PC-3 (cell line): ENCODE data around the gene MSH4. TPM values are rescaled to one million over a fixed set of nuclear protein-coding genes. Genes with fewer than 3 reads are reported as not detected.

Experiments
- ATAC-seq: fragments of 200-7000 bp; cut with Tn5 transposase; 2 replicates; pipeline ENCODE4 v1.9.1; 2020; ENCODE audit warnings: mild to moderate bottlenecking, moderate library complexity
- BruUV-seq: library from RNA; stranded (reverse); fragments of 400-500 nt; replicated peaks from 2 replicates; lab custom pipeline; 2021; lab: Mats Ljungman, UMichigan
- CTCF ChIA-PET: fragments of 300-600 bp; sonication (Branson Sonifier 250); formaldehyde crosslinking; loops from one replicate; lab custom pipeline; 2022; ENCODE audit warnings: antibody characterized with exemption; lab: Charles Lee
- POLR2A ChIA-PET: fragments of 300-600 bp; sonication (Branson Sonifier 250); formaldehyde crosslinking; loops from one replicate; lab custom pipeline; 2022; ENCODE audit warnings: antibody characterized with exemption; ENCODE audit not compliant: unreplicated experiment; lab: Charles Lee
- DNase-seq: peaks from one replicate; pipeline ENCODE4 v3.0.0-alpha.2; 2015
- H2AFZ ChIP-seq: fragments of 300-600 bp; sonication (generic); 2 replicates; pipeline ENCODE4 v1.6.0; 2016; ENCODE audit warnings: antibody characterized with exemption, low read length
- H3F3A ChIP-seq: fragments of 300-600 bp; sonication (generic); one replicate; pipeline ENCODE4 v1.6.0; 2017; ENCODE audit warnings: antibody characterized with exemption, low read length, control low read depth, mild to moderate bottlenecking; ENCODE audit not compliant: unreplicated experiment
- H3K27ac ChIP-seq: fragments of 300-600 bp; sonication (generic); 2 replicates; pipeline ENCODE4 v1.5.1; 2016; ENCODE audit warnings: mild to moderate bottlenecking, low read length
- H3K27me3 ChIP-seq: fragments of 300-600 bp; sonication (generic); 2 replicates; pipeline ENCODE4 v1.6.1; 2016; ENCODE audit warnings: low read length, mixed read lengths
- H3K36me3 ChIP-seq: fragments of 300-600 bp; sonication (generic); 2 replicates; pipeline ENCODE4 v1.6.1; 2016; ENCODE audit warnings: low read depth, mixed run types, low read length, mixed read lengths
- H3K4me1 ChIP-seq: fragments of 300-600 bp; sonication (generic); 2 replicates; pipeline ENCODE4 v1.5.1; 2016; ENCODE audit warnings: low read length; ENCODE audit not compliant: insufficient read depth
- H3K4me2 ChIP-seq: fragments of 300-600 bp; sonication (generic); 2 replicates; pipeline ENCODE4 v1.6.0; 2016; ENCODE audit warnings: low read length
- H3K4me3 ChIP-seq: fragments of 300-600 bp; sonication (generic); 2 replicates; pipeline ENCODE4 v1.5.1; 2016; ENCODE audit warnings: mild to moderate bottlenecking, low read length, mixed read lengths
- H3K79me2 ChIP-seq: fragments of 300-600 bp; sonication (generic); 2 replicates; pipeline ENCODE4 v1.6.1; 2017; ENCODE audit warnings: low read length, mixed read lengths
- H3K9ac ChIP-seq: fragments of 300-600 bp; sonication (generic); 2 replicates; pipeline ENCODE4 v1.6.0; 2016; ENCODE audit warnings: mild to moderate bottlenecking, low read length
- H3K9me2 ChIP-seq: fragments of 300-600 bp; sonication (generic); replicated peaks from 2 replicates; pipeline ENCODE4 v1.6.1; 2016; ENCODE audit warnings: mixed run types, low read length, mixed read lengths
- H3K9me3 ChIP-seq: fragments of 300-600 bp; sonication (generic); 2 replicates; pipeline ENCODE4 v1.6.1; 2016; ENCODE audit warnings: low read length, mixed read lengths
- H4K20me1 ChIP-seq: fragments of 300-600 bp; sonication (generic); 2 replicates; pipeline ENCODE4 v1.6.1; 2016; ENCODE audit warnings: low read length, mixed read lengths
- EZH2 ChIP-seq: fragments of 300-600 bp; sonication (generic); IDR thresholded peaks from one replicate; pipeline ENCODE4 v1.6.1; 2017; ENCODE audit warnings: antibody characterized with exemption, mild to moderate bottlenecking, low read length; ENCODE audit not compliant: unreplicated experiment
- EZH2phosphoT487 ChIP-seq: fragments of 300-600 bp; sonication (generic); IDR thresholded peaks from 2 replicates; pipeline ENCODE4 v1.6.1; 2018; ENCODE audit warnings: mild to moderate bottlenecking, antibody characterized with exemption, low read length, borderline replicate concordance
- intact Hi-C: fragments of 100-400 bp; cut with micrococcal nuclease; formaldehyde crosslinking; loops from 2 replicates; pipeline ENCODE4 v1.9.0; 2023
- total RNA-seq: library from RNA; depleted of rRNA; stranded (reverse); fragments of >200 nt; gene quantifications from 2 replicates; pipeline ENCODE4 v1.2.3, GENCODE V29; 2014
- TF ChIP-seq, protein P1 (sequence below): fragments of 300-600 bp; sonication (generic); conservative IDR thresholded peaks from 2 replicates; pipeline ENCODE4 v1.5.1; 2017; ENCODE audit warnings: antibody characterized with exemption, low read depth, mild to moderate bottlenecking, low read length

The MSH4 gene
- total RNA-seq, 1 experiment from 2014 or later = not detected

DNA sequence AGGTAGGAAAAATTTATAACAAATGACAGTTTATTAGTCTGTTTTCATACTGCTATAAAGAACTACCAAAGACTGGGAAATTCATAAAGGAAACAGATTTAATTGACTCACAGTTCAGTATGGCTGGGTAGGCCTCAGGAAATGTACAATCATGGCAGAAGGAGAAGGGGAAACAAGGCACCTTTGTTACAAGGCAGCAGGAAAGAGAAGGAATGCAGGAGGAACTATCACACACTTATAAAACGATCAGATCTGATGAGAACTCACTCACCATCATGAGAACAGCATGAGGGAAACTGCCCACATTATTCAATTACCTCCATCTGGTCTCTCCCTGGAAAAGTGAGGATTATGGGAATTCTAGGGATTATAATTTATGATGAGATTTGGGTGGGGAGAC lies 74.3 kb downstream of the MSH4 start:
- DNase-seq (no peak), ATAC-seq (no peak)
- Histone ChIP-seq H3K4me2 (no peak overlapping the region), H3K9ac (no peak overlapping the region), H2AFZ (no peak overlapping the region), H3K27me3 (no peaks in the 10 kb centered on the region), H3K4me1 (no peaks in the 10 kb centered on the region), H3K4me3 (no peak overlapping the region), H3K27ac (no peak overlapping the region), H3K9me2 (no peaks in the 10 kb centered on the region), H3K79me2 (no peaks in the 10 kb centered on the region), H3K36me3 (no peaks in the 10 kb centered on the region), H3K9me3 (no peaks in the 10 kb centered on the region), H4K20me1 (no peaks in the 10 kb centered on the region), H3F3A (no peaks in the 10 kb centered on the region)
- no TSS peak for BruUV-seq
- CTCF ChIA-PET = no interaction called here
- intact Hi-C loops = no loop called here
- TF ChIP-seq EZH2phosphoT487 = no peak
- TF ChIP-seq EZH2 = no peak
- TF ChIP-seq, protein P1, sequence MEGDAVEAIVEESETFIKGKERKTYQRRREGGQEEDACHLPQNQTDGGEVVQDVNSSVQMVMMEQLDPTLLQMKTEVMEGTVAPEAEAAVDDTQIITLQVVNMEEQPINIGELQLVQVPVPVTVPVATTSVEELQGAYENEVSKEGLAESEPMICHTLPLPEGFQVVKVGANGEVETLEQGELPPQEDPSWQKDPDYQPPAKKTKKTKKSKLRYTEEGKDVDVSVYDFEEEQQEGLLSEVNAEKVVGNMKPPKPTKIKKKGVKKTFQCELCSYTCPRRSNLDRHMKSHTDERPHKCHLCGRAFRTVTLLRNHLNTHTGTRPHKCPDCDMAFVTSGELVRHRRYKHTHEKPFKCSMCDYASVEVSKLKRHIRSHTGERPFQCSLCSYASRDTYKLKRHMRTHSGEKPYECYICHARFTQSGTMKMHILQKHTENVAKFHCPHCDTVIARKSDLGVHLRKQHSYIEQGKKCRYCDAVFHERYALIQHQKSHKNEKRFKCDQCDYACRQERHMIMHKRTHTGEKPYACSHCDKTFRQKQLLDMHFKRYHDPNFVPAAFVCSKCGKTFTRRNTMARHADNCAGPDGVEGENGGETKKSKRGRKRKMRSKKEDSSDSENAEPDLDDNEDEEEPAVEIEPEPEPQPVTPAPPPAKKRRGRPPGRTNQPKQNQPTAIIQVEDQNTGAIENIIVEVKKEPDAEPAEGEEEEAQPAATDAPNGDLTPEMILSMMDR = no peak
- POLR2A ChIA-PET = no interaction called here

DNA sequence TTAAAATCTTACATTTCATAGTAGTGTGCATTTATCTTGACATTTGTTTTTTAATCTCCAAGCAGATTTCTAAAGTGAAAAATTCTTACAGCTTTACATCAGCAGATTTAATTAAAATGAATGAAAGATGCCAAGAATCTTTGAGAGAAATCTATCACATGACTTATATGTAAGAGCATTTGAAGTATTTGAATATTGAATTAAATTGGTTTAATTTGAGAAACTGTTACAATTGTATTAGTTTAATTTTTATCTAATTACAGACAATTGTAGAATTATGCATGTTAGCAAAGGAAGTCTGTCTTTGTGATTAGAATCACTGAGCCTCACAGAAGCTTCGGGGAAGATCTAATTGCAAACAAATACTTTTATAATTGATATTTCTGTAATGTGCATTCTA lies 83.3 kb downstream of the MSH4 start:
- POLR2A ChIA-PET = no interaction called here
- Histone ChIP-seq H3K9me2 (no peaks in the 10 kb centered on the region), H3K9me3 (no peaks in the 10 kb centered on the region), H3K27ac (no peak overlapping the region), H3F3A (no peaks in the 10 kb centered on the region), H3K4me3 (no peak overlapping the region), H3K36me3 (no peaks in the 10 kb centered on the region), H4K20me1 (no peaks in the 10 kb centered on the region), H2AFZ (no peak overlapping the region), H3K4me2 (no peak overlapping the region), H3K79me2 (no peaks in the 10 kb centered on the region), H3K27me3 (peaks cover 39% of the 10 kb centered on the region), H3K9ac (no peak overlapping the region), H3K4me1 (no peaks in the 10 kb centered on the region)
- intact Hi-C loops = no loop called here
- CTCF ChIA-PET = no interaction called here
- no peak for DNase-seq
- no TSS peak for BruUV-seq
- no peak for TF ChIP-seq EZH2
- TF ChIP-seq, protein P1 = no peak
- no peak for TF ChIP-seq EZH2phosphoT487
- ATAC-seq = no peak

DNA sequence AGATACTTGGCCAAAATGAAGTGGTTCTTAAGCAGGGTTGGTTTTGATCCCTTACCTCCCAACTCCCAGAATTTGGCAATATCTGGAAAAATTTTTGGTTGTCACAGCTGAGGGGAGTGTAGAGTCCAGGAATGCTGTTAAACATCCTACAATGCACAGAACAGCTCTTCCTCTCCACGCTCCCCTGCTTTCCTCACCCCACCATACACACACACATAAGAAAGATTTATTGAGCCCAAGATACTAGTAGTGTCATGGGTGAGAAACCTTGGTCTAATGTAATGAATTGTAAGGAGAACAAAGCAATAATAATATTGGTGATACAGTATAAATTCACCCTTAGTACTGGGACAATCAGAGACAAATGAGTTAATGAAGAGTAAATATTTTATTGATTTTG lies 87.8 kb downstream of the MSH4 start:
- Histone ChIP-seq H3K4me2 (no peak overlapping the region), H3K4me3 (no peak overlapping the region), H3K27ac (no peak overlapping the region), H3K27me3 (peaks cover 10% of the 10 kb centered on the region; the same call in 1 of the 2 replicates), H3K9ac (no peak overlapping the region), H3K36me3 (no peaks in the 10 kb centered on the region), H3F3A (no peaks in the 10 kb centered on the region), H3K9me2 (no peaks in the 10 kb centered on the region), H3K9me3 (no peaks in the 10 kb centered on the region), H3K4me1 (no peaks in the 10 kb centered on the region), H4K20me1 (no peaks in the 10 kb centered on the region), H2AFZ (no peak overlapping the region), H3K79me2 (no peaks in the 10 kb centered on the region)
- TF ChIP-seq EZH2 = no peak
- TF ChIP-seq EZH2phosphoT487 = no peak
- TF ChIP-seq, protein P1 = no peak
- DNase-seq = no peak
- ATAC-seq = no peak
- ChIA-PET POLR2A (no interaction called here), CTCF (interaction anchor here (0.7 kb wide), 1 partner anchor 1558 kb away, joined by 3 read pairs; no protein-coding TSS in a partner anchor)
- intact Hi-C loops = no loop called here
- BruUV-seq = no TSS peak
